ENCODE data around the gene YTHDF2. TPM values are rescaled to one million over a fixed set of nuclear protein-coding genes. Genes with fewer than 3 reads are reported as not detected.

YTHDF2 gene
- total RNA-seq, 4 donors from 2014 or later: 40.3 to 56.9 (median 45.2) TPM

DNA sequence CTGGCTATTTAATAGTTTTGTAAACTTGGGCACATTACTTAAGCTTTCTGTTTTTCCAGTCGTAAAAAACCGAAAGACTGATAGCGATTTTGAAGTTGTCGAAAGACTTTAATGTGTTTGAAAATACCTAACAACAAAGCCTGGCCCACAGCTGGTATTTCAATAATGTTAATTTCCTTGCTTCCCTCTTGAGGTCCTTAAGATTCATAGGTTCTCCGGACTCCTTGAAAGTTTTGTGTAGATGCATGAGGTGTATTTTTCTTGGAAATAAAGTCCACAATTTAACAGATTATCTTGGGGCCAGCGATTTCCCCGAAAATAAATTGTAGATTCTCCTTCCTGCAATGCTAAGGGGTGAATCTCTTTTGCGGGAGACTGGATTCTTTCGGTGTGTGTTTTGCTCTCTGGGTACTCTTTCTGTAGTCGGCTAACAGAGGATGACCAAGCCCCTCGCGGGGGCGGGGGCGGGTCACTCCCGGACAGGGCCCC, 735 bp upstream of the YTHDF2 start:
- TF ChIP-seq, protein P1, sequence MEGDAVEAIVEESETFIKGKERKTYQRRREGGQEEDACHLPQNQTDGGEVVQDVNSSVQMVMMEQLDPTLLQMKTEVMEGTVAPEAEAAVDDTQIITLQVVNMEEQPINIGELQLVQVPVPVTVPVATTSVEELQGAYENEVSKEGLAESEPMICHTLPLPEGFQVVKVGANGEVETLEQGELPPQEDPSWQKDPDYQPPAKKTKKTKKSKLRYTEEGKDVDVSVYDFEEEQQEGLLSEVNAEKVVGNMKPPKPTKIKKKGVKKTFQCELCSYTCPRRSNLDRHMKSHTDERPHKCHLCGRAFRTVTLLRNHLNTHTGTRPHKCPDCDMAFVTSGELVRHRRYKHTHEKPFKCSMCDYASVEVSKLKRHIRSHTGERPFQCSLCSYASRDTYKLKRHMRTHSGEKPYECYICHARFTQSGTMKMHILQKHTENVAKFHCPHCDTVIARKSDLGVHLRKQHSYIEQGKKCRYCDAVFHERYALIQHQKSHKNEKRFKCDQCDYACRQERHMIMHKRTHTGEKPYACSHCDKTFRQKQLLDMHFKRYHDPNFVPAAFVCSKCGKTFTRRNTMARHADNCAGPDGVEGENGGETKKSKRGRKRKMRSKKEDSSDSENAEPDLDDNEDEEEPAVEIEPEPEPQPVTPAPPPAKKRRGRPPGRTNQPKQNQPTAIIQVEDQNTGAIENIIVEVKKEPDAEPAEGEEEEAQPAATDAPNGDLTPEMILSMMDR (IDR thresholded peaks at IDR 0.05; ENCODE audit: low read depth): no peak

DNA sequence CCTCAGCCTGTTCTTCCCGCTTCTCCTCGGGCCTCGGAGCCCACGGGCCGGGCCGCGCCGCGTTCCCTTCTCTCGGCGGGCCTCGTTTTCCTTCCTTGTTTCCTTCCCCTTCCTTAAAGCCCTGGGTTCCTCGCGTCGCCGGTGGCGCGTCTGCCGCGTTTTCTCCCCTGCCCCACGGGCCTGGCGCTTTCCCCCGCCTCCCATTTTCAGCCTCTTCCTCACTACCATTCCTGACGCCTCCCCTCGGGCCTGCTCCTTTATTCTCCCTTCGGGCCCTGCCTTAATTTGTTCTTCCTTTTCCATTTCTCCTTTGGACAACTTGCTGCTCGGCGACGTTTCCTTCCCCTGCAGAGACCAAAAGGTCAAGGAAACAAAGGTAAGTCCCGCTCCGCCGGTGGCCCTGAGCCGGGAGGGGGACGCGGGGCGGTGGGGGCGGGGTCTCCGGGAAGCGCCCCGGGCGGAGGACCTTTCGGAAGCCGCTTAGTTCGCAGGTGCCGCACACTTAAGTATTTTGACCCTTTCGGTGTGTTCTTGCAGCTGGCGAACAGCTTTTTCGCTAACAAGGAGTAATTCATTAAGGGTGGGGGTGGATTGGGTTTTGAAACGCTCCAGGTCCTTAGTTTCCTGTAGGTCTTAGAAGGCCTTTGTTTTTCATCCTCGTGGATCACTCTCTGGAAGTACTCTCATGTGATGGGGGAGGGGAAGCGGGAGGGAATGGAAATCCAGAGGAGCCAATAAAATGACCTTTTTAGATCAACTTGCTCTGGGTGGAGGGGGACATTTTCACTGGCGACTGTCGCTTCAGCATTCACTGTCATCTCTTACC, 780 bp downstream of the YTHDF2 start:
- TF ChIP-seq, protein P1 (IDR thresholded peaks at IDR 0.05; ENCODE audit: low read depth): no peak

DNA sequence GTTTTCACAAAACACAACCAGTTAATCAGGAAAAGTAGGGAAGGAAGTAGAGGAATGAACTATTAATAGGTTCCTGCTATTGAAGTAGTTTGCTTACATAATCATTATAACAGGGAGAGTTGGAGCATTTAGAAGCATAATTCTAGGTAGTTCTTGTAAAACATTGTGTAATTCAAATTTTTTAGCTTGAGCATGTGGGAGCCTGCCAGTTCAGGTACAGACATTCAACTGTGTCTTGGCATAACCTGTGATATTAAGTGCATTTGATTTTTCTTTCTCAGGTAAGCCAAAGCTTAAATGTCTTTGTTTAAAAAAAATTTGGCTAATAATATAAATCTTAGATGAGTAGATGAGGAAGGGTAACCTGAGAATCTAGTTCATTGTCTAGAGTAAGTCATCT, 3.4 kb downstream of the YTHDF2 start:
- TF ChIP-seq, protein P1 (IDR thresholded peaks at IDR 0.05; ENCODE audit: low read depth): no peak

DNA sequence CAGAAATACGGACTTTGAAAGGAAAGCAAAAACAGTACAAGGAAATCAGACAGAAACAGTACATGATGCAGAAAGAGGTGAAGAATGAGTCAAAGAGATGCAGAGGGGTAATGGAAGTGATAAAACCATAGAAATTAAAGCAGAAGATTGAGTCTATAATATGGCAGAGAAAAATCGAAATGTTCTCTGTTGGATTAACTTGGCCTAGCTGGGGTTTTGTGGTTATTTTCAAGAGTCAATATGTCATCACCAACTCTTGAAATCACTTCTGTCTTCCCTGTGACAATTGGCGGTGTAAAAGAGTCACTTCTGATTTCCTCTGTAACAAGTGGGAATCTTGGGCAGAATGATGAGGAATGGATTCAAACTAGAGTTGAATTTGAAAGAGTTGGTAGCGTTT, 7.4 kb downstream of the YTHDF2 start:
- TF ChIP-seq, protein P1 (IDR thresholded peaks at IDR 0.05; ENCODE audit: low read depth): no peak

DNA sequence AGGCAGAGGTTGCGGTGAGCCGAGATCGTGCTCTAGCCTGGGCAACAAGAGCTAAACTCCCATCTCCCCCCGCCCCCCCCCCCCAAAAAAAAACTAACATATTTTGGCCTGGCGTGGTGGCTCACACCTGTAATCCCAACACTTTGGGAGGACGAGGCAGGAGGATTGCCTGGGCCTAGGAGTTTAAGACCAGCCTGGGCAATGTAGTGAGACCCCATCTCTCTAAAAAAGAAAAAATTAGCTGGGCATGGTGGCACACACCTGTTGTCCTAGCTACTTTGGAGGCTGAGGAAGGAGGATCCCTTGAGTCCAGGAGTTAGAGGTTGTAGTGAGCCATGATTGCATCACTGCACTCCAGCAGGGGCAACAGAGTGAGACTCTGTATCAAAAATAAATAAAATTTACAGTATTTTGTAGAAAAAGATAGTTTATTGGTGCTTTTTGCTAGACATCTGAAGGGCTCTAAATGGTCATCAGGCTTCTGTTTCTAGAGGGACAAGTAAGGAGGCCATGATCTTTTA, 9.0 kb downstream of the YTHDF2 start:
- TF ChIP-seq, protein P1 (IDR thresholded peaks at IDR 0.05; ENCODE audit: low read depth): no peak

DNA sequence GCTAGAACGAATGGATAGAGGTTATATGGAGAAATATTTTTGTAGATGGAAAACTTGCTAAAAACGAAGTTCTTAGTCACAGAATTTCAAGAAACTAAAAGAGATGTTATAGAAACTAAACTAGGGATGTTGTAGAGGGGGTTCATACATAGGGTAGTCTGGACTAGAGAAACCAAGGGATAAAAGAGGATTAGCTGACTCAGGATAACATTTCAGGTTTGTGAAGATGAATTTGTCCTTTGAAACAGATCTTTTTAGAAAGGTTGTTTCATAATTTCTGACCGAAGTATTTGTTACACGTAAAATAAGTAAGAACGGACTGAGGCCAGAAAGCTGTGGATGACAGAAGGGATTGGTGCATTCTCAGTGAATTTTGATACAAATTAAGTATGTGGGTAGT, 13.6 kb downstream of the YTHDF2 start:
- TF ChIP-seq, protein P1 (IDR thresholded peaks at IDR 0.05; ENCODE audit: low read depth): no peak

DNA sequence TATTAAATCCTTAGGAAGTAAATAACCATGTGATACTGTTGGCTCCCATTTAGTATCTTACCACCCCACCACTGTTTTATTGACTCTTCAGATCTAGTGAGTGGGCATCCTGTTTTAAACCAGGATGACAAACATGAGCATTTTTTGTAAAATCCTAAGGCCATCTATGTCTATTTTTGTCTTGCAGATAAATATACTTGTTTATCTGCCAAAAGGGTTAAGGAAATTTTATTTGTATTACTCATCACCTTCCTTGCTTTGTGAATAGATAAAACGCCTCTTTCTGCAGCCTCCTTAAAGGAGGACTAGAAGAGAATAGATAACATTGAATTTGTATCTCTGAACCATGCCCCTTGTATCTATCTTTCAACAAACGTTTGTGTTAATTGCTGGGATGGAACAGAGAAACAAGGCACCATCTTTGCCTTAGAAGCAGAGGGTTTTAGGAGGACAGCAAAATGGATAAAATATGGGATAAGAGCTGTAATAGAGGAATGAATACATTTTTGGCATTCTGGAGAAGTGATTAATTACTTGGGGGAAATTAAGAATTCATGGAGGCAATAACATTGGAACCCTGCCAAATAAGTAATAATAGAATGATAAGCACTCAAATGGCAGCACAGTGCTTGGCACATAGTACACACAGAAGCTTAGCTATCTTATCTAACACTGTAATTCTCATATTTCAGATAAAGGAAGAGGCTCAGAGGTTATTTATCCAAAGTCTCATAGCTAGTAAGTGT, 14.7 kb downstream of the YTHDF2 start:
- TF ChIP-seq, protein P1 (IDR thresholded peaks at IDR 0.05; ENCODE audit: low read depth): no peak

Measured in subcutaneous adipose tissue (tissue), 4 donors.